HuH-7 (cell line): ENCODE measurements around the gene LEKR1.

Source experiments
- DNase-seq: peaks from one replicate; pipeline ENCODE4 v3.0.0; 2011; ENCODE audit warnings: low spot score

LEKR1 gene

DNA sequence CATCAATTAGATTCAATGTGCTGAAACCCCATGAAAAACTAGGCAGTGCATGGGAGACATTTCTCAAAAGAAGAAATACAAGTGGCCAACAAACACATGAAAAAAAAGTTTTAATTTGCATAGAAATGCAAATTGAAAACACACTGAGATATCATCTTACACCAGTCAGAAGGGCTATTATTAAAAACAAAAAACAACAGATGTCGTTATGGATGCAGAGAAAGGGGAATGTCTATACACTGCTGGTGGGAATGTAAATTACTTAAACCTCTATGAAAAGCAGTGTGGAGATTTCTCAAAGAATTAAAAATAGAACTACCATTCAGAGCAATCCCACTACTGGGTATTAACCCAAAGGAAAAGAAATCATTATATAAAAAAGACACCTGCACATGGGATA is 235.1 kb downstream of the LEKR1 start:
- DNase-seq, result no peak

DNA sequence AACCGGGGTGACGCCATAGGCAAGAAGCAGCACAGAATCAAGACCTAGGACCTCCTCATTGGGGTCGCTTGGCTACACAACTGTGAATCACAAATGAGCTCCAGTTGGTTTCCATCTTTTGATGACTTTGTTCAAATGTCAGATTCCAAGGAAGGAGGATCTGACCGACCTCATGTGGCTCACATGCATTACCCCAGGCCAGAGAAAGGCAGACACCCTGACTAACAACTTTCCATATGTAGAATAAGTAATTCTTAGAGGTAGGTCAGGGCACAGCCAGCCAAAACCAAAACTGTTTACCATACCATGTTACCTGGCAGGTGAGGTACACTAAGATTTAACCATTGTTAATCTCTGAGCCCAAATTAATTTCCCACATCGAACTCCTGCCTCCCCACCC is 237.3 kb downstream of the LEKR1 start:
- no peak for DNase-seq

DNA sequence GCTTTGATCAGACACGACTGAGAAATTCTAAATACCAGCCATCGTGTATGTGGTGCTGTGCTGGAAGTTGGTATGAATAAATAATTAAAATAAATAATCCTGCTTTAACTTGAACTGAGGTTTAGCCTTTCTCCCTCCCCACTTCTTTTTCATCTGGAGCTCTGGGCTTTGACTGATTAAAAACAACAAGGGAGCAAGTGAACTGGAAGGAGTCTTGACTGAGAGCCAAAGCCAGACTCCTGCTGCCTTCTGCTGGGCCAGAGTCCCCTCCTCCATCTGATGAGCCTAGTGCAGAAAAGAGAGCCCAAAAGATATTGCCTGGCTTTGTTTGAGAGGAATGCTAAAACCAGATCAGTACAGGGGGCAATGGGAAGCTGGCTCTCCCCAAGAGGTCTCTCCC is 237.8 kb downstream of the LEKR1 start:
- DNase-seq, result no peak

DNA sequence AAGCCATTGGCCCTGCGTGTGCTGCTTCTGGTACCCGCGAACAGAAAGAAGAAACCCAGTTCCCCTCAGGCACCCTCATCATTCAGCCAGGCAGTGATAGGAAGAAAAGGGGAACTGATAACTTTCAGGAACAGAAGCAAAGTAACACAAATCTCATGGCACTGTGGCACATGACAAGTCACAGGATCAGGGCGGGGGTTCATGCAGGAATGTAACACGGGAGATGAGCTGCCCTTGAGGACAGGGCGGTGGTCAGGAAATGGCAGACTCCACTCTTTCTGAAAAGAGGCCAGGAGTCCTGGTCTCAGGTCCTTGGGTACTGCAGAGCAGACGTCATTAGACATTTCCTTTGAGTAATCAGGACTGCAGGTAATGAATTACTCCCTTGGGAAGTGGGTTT is 238.2 kb downstream of the LEKR1 start:
- DNase-seq, result no peak

DNA sequence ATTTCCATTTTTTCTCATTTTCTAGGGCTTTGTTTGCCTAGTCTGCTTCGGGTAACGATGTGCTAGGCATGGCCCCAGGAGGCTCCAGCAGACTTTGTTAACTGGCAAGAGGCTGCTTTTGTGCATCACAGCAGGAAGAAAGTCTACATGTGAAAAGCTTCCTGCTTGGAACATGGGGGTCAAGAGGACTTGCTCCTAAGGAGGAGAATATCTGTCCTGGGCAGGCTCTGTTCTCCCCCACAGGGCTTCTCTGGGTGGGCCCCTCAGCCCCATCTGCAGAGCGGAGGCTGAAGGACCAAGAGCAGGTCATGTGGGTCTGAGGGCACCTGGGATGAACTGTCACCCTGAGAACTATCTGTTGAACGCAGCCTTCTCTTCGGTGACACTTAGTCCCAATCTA is 239.0 kb downstream of the LEKR1 start:
- DNase-seq, result no peak

DNA sequence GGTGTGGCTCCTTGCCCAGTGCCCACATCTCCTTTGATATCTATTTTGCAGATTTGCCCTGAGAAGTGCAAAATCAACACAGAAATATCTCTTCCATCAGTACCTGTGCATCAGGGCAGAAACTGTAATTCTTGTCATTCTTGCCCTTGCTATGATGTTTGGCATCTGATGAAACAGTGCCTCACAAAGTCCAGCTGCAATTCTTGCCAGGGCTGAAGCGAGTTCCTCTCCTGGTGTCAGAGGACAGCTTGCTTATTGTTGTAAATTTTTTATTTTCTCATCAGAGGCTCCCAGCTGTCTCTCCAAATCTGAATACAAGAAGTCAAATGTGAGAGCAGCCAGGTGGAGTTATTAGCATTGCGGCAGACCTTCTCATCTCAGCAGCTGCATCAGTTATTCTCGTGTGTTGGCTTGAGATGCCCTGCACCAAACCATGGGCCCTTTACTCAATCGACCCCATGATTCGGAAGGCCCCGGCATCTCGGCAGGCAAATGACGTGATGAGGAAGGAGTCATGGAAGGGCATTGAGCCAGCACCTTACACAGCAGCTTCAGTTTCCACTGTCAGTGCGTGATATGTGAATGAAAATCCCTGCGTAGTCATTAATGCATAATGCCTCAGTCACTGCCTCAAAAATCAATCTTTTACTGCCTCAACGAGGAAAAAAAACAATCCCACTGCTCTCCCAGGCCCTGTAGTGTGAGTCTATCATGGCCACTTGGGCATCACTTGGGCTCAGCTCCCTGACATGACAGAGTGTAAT is 240.4 kb downstream of the LEKR1 start:
- no peak for DNase-seq

DNA sequence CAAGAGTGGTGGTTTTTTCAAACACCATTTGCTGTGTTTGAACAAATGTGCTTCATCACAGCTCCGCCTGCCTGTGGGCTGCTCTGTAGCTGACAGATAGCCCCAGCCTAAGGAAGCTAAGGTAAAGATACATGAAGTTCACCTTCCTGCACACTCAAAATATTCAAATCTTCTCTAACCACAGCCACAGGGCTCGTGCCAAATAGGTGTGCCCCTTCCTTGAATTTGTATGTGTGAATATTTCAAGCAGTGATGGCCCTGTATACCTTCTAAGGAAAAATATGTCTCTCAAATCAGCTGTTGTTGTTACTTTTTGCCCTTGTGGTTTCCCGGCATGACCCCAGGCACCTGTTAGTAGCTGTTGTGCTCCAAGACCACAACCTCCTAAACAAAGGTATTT is 241.0 kb downstream of the LEKR1 start:
- no peak for DNase-seq

DNA sequence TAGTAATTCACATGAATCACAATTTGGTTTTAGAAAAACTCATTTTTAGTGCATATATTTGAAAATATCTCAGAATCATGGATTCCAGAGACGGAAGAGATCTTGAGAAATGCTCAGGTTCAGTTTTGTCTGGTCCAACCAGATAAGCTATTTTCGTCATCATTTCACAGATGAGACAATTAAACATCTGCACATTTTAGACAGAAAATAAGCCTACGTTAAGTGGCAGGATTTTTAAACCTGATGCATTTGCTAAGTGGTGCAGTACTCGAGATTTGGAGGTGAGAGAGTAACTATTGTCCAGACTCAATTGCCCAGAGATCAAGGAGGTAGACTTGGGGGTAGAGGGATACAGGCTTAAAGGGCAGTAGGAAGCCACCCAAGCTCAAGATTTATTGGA is 243.3 kb downstream of the LEKR1 start:
- DNase-seq, result no peak

DNA sequence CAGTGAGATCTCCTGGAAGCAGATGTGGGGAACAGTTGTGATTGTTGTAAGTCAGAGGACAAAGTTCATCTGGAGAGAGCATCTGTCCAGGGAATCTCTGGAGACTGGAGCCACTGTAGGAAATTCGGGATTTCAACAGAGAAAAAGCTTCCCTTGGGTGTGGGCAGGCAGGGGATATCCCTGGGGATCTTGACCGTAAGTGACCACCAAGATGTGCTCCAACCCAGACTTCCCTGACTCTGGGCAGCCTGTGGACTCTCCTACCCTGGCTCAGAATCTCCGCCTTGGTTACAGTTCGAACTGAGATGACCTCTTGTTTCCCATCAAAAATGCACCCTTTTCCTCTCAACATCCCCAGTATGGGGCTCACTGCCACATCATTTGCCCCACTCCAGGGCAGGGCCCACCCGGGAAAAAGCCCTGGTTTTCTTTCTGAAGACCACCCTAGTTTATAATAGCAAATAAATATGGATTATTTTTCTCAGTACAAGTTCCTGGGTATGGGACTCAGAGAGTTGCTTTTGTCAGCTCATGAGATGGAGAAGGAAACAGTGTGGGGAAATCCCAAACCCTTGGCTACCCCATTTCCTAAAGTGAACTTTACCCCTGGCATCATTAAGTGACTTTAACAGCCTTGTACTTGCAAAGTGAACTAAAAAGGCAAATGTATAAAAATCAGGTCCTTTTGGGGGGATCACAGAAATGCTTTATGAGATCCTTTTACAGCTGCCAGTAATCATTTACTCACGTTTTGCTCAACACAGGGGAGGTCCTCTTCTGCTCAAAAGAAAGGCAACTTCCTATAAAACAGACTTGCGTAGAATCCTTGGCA is 243.9 kb downstream of the LEKR1 start:
- no peak for DNase-seq

DNA sequence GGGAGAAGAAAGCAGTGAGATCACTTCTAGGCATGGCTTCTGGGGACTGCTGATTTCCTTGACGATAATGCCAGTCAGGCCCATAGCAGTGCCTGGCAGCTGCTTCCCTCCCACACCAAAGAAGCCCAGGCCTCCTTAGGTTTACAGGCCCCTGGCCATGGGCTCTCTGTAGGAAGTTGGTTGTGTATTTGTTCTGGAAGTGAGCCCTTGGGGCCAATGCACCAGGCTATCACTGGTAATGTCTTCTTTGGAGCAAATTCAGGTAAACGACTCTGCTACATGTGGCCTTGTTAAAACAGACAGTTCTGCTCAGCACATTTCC is 244.5 kb downstream of the LEKR1 start:
- DNase-seq, result no peak

DNA sequence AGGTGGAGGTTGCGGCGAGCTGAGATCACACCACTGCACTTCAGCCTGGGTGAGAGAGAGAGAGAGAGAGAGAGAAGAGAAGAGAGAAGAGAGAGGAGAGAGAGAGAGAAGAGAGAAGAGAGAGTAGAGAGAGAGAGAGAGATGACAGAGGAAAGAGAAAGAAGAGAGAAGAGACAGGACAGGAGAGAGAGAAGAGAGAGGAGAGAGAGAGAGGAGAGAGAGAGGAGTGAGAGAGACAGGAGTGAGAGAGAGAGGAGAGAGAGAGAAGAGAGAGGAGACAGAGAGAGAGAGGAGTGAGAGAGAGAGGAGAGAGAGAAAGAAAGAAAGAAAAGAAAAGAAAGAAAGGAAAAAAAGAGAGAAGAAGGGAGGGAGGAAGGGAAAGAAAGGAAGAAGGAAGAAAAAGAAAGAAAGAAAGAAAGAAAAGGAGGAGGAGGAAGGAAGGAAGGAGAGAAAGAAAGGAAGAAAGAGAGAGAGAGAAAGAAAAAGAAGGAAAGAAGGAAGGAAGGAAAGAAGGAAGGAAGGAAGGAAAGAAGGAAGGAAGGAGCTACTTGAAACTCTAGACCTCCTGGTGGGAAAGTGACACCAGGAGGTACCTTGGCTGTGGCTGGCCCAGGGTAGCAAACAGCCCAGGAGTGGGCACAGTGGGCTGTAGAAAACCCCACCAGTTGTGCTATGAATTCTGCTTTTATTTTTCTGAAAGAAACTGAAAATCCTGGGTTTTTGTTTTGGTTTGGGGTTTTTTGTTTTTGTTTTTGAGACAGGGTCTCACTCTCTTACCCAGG is 245.8 kb downstream of the LEKR1 start:
- no peak for DNase-seq

DNA sequence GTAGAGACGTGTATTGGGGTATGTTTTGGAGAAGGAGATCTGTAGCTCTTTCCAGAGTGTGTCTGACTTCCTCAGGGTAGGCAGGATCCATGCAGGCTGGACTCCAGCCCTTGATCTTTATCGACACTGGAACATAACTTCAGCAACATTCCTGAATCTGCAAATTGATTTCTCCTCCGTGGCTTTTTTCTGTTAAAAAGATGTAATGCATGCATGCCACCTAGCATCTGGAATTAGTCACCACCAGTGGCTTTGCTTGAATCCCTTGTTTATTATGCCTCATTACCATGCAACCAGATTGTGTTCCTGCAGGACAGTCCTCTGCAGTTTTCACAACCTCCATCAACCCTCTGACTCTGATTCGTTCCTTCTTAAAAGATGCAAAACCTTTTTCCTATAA is 247.7 kb downstream of the LEKR1 start:
- no peak for DNase-seq

DNA sequence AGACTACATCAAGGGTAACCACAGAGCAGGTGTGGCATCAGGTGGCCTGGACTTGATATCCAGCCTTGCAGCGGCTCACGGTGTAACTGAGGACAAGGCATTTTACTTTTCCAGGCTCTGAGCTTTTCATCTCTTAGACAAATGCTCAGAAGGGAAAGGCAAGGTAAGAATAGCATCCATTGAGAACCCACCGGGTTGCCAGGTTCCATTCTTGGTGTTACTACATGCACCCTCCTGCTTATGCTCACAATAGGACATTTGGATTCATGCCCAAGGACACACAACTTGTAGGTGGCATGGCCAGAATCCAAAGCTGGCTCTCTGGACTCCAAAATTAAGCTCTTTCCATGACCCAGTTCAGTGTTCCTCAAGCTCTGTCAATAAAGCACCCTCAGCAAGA is 248.3 kb downstream of the LEKR1 start:
- no peak for DNase-seq

DNA sequence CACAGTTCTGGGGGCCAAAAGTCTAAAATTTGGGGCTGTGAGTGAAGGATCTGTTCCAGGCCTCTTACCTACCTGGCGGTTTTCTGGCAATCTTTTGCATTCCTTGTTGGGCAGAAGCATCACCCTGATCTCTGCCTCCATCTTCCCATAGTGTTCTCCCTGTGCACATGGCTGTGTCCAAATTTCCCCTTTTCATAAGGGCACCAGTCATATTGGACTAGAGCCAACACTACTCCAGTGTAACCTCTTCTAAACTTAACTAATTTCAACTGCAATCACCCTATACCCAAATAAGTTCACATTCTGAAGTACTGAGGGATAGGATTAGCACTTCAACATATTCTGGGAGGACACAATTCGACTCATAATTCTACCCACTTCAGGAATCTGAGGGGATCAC is 248.8 kb downstream of the LEKR1 start:
- no peak for DNase-seq

DNA sequence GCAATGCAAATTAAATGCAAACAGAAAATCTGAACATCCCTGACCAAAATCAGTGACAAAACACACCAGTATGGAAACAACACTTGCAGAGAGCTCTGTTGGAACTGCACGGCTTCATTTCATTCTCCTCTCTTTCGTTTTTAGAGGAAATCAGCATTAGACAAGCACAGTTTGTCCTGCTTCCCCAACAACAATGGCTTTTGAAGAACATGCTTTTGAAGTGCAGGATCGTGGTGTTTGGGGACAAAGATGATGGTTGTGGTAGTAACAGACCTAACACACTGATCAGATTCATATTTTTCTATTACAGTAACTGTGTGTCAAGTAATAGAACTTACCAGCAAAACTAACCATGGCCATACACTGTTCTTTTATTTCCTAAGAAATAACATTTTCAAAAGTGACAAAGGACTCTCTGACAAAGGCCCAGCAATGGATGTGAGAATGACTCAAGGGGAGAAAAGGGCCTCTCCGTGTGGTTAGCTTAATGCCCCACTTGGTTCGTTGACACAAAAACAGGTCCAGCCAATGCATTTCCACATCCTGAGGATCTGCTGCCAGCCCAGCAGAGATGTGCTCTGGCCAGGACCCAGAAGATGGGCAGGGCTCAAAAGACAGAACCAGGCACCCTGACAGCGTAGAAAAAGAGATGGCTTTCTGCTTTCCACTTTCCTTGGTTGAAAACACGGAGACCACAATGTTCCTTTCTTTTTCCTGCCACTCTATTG is 249.7 kb downstream of the LEKR1 start:
- no peak for DNase-seq

DNA sequence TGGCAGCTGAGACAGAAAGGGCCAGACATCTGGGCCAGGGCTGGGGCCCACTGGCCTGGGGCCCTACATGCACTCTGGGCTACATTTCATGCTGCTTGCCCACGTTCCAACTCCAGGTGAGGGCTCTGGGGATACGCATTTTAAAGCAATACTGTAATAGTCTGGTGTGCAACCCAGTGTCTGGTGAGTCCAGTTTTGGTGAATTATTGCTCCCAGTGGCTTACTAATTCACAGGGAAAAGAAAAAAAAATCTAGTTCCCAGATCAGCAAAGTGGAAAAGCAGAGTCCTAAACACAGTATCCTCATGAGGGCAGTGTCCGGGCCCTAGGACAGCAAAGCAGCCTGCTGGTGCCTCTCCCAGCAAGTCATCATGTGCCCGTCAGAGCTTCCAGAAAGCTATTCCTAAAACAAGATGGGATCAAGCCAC is 251.4 kb downstream of the LEKR1 start:
- no peak for DNase-seq

DNA sequence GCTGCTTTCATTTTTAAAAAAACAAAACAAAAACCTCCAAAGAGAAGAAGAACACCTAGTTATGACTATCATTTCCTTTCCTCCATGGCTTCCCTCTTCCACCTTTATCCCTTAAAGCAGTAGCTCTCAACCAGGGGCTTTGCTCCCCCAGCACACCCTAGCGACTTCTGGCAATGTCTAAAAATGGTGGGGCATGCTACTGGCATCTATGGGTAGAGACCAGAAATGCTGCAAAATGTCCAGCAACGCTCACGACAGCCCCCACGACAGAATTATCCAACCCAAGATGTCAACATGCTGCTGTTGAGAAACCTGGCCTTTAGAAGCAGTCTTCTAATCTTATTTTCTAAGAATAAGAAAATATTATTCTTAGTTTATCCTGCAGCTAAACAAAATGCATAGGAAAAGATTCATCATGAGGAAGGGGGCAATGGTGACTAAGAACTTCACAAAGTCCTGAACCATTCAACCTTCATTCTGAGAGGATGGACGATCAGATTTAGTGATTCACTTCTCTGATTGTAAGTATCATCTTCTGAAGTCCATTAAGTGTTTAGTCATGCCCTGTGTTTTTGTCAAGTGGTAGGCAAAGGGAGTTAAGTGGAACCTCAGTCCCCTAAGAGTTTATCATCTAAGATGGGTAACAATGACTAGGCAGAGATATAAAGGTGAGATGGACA is 252.1 kb downstream of the LEKR1 start:
- DNase-seq, result no peak

DNA sequence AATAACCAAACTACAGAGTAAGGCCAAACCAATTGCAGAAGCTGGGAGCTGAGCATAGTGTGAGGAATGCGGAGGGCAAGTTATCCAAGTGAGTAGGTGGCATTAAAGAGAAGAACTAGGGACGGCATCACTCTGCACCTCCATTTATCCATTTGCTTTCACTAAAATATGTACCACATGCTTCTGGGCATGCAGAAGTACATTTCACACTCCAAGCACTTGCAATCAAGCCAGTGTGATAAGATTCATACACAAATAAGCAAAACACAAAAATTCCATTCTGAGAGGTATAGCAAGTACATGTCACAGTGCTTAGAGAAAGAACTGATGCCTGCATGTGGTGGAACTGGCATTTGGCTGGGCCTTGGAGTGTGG is 252.6 kb downstream of the LEKR1 start:
- DNase-seq, result no peak

DNA sequence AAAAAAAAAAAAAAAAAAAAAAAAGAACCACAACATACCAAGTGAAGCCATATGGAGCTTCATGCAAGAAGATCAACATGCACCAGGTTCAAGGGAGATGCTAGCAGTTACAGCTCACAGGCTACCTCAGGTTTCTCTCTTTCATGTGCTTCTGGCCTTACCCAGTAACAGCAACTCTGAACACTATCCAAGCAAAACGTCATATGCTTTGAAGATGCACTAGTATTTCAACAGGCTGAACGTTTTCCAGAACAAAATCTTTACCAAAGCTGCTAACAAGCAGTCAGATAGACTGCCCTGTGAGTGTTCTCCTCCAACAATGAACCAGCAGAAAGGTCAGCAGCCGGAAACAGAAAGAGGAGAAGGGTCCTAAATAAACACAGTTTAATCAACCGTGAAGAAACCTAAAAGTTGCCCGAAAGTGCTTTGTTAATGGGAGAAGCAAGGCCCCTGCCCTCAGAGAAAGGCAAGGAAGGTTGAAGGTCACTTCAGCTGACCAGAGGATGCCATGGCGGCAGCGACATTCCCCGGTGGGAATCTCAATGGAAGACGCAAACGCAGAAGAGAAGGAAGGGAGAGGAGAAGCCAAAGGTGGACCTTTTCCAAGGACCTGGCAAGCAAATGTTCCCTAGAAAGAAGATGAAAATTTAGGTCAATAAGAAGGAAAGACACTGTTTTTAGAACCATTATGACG is 253.7 kb downstream of the LEKR1 start:
- DNase-seq, result no peak

DNA sequence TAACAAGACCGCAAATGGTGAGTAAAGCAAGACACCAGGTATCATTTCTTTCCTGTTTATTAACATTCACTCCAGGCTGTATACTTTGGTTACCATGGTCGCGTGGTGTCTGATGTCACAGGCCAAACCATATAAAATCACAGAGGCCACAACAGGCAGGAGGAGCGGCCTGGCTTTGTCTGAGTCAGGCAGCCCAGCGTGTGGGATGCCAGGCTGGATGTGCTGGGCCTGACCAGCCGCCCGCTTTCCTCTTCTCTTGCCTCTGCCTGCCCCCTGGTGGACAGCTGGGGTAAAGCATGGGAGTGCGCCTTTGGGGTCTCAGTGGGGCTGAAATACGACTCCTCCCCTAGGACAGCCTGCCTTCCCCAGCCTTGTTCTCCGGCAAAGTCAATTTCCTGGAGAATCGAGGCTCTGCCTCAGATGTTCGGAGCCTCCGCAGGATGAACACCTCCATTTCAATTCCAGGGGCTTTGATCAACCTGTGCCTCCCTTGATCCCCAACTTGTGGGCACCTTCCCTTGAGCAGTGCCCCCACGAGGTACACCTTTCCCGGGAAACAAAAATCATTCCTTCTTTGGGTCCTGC is 255.6 kb downstream of the LEKR1 start:
- peak; percentile 68 for DNase-seq
